ENCODE measurements around the gene MAP1LC3C. TPM values are rescaled to one million over a fixed set of nuclear protein-coding genes. Genes with fewer than 3 reads are reported as not detected.
A peak's percentile ranks its signal among the peaks of the same experiment; 100 is the strongest.
"Not testable (repeated sequence)": the region's sequence is repeated elsewhere in the genome, so short reads cannot be mapped to it uniquely, and the experiment has no call there.

Gene MAP1LC3C
- total RNA-seq, 1 donor from 2014 or later = not detected

DNA sequence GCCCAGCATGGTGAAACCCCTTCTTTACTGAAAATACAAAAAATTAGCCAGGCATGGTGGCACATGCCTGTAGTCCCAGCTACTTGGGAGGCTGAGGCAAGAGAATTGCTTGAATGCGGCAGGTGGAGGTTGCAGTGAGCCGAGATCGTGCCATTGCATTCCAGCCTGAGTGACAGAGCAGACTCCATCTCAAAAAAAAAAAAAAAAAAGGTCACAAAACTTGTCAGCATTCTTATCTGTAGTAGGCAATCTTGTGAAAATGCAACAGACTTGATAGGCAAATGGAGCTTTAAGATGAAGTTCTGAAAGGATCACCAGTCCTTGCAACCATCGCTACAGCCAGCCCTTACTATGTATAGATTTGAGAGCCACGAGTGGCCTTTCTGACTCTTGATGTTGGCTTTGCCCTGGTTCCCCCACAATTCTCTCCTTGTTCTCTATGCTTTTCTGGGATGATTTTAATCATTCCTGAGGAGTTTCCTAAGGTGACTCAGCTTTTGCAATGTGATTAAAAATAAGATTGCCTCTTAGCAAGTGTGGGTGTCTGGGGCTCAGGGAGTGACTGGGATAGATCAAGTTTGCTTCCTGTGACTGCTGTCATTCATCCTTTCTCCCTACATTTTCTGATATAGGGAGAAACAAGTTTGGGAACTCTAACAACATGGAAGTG is 7.1 kb upstream of the MAP1LC3C start:
- no peak overlapping the region for H3K4me3 Mint-ChIP-seq
- H3K9me3 Mint-ChIP-seq = no peaks in the 10 kb centered on the region
- H3K27me3 Mint-ChIP-seq = no peaks in the 10 kb centered on the region
- no peak for DNase-seq
- no peaks in the 10 kb centered on the region for H3K4me1 Mint-ChIP-seq
- intact Hi-C loops (cut with micrococcal nuclease) = no loop called here
- no peak overlapping the region for H3K27ac Mint-ChIP-seq
- H3K36me3 Mint-ChIP-seq (ENCODE audit: low read depth) = no peaks in the 10 kb centered on the region

DNA sequence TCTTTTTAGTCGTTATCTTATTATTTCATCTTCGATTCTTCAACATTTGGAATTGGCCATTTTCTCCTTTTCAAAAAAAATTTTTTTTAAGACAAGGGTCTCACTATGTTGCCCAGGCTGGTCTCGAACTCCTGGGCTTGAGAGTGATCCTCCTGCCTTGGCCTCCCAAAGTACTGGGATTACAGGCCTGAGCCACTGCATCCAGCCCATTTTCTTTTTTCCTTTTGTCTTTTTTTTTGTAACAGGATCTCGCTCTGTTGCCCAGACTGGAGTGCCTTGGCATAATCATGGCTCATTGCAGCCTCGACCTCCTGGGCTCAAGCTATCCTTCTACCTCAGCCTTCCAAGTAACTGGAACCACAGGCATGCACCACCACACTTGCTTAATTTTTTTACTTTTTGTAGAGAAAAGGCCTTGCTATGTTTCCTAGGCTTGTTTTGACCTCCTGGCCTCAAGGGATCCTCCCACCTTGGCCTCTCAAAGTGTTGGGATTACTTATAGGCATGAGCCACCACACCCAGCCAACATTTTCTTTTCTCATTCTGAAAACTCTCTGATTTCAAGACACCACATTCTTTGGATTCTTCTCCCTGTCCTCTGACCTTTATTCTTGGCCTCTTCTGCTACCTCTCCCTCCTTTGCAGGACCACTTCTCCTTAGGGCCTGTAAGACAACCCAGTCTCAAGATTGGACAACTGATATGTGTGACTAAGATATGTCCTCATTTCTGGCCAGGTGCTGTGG is 6.0 kb upstream of the MAP1LC3C start:
- Mint-ChIP-seq H3K27me3 (no peaks in the 10 kb centered on the region), H3K4me1 (no peaks in the 10 kb centered on the region), H3K4me3 (no peak overlapping the region), H3K9me3 (no peaks in the 10 kb centered on the region), H3K27ac (no peak overlapping the region), H3K36me3 (ENCODE audit: low read depth) (no peaks in the 10 kb centered on the region)
- DNase-seq = no peak
- intact Hi-C loops (cut with micrococcal nuclease) = no loop called here

DNA sequence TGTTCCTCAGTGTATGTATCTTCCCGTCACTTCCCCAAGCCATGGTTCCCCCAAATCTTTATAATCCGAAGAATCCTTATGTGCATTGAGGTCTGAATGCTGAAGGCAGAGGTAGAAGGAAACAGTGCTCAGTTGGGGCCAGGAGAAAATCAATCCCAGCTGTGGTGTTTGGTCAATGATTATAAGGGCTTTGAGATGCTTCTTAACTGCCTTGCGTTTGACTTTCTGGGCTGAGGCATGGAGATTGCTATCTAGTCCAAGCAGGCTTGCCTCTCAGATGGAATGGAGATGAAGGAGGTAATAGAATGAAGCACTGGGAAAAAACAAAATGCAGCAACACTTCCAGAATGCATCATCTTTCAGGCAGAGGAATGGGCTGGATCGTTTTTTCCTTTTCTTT is 3.6 kb upstream of the MAP1LC3C start:
- no peak overlapping the region for H3K4me3 Mint-ChIP-seq
- H3K4me1 Mint-ChIP-seq = peaks cover 6% of the 10 kb centered on the region
- no peak overlapping the region for H3K27ac Mint-ChIP-seq
- intact Hi-C loops (cut with micrococcal nuclease) = no loop called here
- H3K27me3 Mint-ChIP-seq = no peaks in the 10 kb centered on the region
- no peak for DNase-seq
- no peaks in the 10 kb centered on the region for H3K36me3 Mint-ChIP-seq (ENCODE audit: low read depth)
- no peaks in the 10 kb centered on the region for H3K9me3 Mint-ChIP-seq

DNA sequence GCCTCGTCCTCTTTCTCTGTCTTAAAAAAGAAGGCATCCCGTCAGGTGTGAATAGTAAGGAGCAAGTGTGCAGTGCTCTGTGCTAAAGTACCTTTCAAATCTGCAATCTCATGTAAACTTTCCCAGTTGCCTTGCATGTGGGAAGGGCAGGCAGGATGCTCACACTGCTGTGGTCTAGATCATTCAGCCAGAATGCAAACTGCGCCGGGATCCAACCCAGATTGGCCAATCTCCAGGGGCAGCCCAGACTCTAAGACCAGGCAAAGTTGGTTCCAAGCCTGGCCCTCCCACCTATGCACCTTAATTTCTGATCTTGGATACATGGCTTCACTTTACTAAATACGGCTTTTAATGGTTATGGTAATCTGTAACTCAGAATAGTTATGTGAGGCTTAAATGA is 3.2 kb upstream of the MAP1LC3C start:
- no peaks in the 10 kb centered on the region for H3K9me3 Mint-ChIP-seq
- H3K27me3 Mint-ChIP-seq = no peaks in the 10 kb centered on the region
- intact Hi-C loops (cut with micrococcal nuclease) = no loop called here
- H3K27ac Mint-ChIP-seq = no peak overlapping the region
- H3K36me3 Mint-ChIP-seq (ENCODE audit: low read depth) = no peaks in the 10 kb centered on the region
- peaks cover 6% of the 10 kb centered on the region for H3K4me1 Mint-ChIP-seq
- no peak overlapping the region for H3K4me3 Mint-ChIP-seq
- no peak for DNase-seq

DNA sequence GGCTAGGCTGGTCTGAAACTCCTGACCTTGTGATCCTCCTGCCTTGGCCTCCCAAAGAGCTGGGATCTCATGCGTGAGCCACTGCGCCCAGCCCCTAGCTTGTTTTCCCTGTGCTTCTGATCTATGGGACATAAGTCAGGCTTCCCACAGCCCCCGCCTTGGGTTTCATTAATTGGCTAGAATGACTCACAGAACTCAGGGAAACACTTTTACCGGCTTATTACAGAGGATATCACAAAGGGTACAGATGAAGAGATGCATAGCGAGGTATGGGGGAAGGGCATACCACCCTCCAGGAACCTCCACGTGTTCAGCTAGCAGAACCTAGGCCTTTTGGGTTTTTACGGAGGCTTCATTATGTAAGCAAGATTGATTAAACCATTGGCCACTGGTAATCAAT is 1.5 kb upstream of the MAP1LC3C start:
- H3K4me1 Mint-ChIP-seq = peaks cover 6% of the 10 kb centered on the region
- intact Hi-C loops (cut with micrococcal nuclease) = no loop called here
- no peaks in the 10 kb centered on the region for H3K9me3 Mint-ChIP-seq
- H3K27ac Mint-ChIP-seq = no peak overlapping the region
- no peaks in the 10 kb centered on the region for H3K27me3 Mint-ChIP-seq
- H3K4me3 Mint-ChIP-seq = no peak overlapping the region
- DNase-seq = no peak
- no peaks in the 10 kb centered on the region for H3K36me3 Mint-ChIP-seq (ENCODE audit: low read depth)

DNA sequence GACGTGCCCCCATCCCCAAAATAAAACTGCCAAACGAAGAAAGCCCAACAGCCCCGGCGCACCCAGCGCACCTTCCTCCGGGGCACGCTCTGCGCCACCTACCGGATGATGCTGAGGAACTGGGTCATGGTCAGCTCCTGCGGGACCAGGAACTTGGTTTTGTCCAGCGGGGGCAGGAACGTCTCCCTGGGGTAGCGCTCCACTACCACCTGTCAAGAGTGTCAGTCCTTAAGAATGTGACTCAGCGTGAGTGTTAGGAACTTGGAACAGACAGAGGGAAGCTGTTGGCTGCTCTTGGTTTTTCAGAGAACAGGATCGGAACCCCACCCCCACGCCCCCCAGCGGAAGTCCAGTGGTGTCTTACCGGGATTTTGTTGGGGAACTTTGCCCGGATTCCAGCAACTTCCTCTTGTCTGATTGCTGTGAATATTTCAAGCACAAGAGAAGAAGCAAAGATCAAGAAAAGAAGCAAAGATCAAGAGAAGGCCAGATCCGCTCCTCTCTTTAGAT is 431 bp downstream of the MAP1LC3C start:
- no peaks in the 10 kb centered on the region for H3K9me3 Mint-ChIP-seq
- no peaks in the 10 kb centered on the region for H3K27me3 Mint-ChIP-seq
- H3K36me3 Mint-ChIP-seq (ENCODE audit: low read depth) = no peaks in the 10 kb centered on the region
- H3K4me1 Mint-ChIP-seq = peaks cover 6% of the 10 kb centered on the region
- no peak overlapping the region for H3K27ac Mint-ChIP-seq
- H3K4me3 Mint-ChIP-seq = peak overlapping the region; percentile 70
- intact Hi-C loops (cut with micrococcal nuclease) = loop anchor here (1.0 to 2.0 kb wide), 4 partner anchors 102 to 467 kb away; no protein-coding TSS in a partner anchor
- peak; percentile 84 for DNase-seq

DNA sequence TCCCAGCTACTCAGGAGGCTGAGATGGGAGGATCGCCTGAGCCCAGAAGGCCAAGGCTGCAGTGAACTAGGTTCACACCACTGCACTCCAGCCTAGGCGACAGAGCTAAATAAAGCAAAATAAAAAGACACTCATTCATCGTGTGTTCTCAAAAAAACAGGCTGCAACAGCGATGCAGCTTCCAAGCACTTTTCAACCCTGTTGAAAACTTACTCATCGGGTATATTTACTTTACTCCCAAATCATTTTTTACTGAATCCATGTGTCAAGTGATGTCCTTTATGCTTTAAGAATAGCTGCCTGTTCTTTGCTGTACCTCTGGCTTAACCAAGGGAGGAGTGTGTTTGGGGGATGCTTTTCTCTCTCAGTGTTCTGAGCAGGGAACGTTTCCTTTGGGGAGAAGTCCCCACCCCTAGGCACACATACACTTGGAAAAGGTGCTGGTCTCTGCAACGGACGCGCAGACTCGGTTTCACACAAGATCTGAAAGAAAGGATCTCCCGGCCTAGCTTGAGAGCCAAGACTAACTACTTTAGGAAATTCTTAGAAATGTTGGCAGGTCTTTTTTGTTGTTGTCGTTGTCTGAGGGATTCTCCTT is 1.4 kb downstream of the MAP1LC3C start:
- Mint-ChIP-seq H3K4me3 (no peak overlapping the region), H3K9me3 (no peaks in the 10 kb centered on the region)
- intact Hi-C loops (cut with micrococcal nuclease) = no loop called here

DNA sequence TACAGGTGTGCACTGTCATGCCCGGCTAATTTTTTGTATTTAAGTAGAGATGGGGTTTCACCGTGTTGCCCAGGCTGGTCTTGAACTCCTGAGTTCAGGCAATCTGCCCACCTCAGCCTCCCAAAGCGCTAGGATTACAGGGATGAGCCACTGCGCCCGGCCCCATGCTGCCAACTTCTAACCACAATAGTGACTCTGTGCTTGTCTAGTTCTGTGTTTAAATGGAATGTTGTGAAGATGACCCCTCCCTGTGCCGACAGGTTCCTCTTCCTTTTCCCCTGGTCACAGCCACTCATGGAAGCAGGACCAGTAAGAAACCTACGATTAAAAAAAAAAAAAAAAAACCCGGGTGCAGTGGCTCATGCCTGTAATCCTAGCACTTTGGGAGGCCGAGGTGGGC is 4.7 kb downstream of the MAP1LC3C start:
- intact Hi-C loops (cut with micrococcal nuclease) = no loop called here
- no peak for DNase-seq
- Mint-ChIP-seq H3K27ac (no peak overlapping the region), H3K4me1 (peaks cover 6% of the 10 kb centered on the region), H3K27me3 (peaks cover 1% of the 10 kb centered on the region), H3K9me3 (no peaks in the 10 kb centered on the region), H3K36me3 (ENCODE audit: low read depth) (no peaks in the 10 kb centered on the region), H3K4me3 (no peak overlapping the region)

More for the DNA sequence above, 1.4 kb downstream of the MAP1LC3C start:
- no peaks in the 10 kb centered on the region for H3K36me3 Mint-ChIP-seq (ENCODE audit: low read depth)
- DNase-seq = no peak
- H3K27ac Mint-ChIP-seq = no peak overlapping the region
- peaks cover 6% of the 10 kb centered on the region for H3K4me1 Mint-ChIP-seq
- H3K27me3 Mint-ChIP-seq = no peaks in the 10 kb centered on the region

DNA sequence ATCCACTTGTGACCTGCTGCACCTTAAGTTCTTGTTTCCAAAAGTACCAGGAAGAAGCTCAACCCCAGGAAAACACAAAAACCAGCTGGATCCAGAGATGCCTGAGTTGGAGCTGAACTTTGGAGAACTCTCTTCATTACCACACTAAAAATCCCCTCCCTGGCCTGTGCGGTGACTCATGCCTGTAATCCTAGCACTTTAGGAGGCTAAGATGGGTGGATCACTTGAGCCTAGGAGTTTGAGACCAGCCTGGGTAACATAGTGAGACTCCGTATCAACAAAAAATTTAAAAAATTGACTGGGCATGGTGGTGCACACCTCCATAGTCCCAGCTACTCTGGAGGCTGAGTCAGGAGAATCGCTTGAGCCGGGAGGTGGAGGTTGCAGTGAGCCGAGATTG is 6.2 kb downstream of the MAP1LC3C start:
- no peak for DNase-seq
- Mint-ChIP-seq H3K9me3 (no peaks in the 10 kb centered on the region), H3K4me1 (no peaks in the 10 kb centered on the region), H3K27me3 (peaks cover 1% of the 10 kb centered on the region), H3K27ac (no peak overlapping the region), H3K36me3 (ENCODE audit: low read depth) (no peaks in the 10 kb centered on the region), H3K4me3 (no peak overlapping the region)
- intact Hi-C loops (cut with micrococcal nuclease) = no loop called here

DNA sequence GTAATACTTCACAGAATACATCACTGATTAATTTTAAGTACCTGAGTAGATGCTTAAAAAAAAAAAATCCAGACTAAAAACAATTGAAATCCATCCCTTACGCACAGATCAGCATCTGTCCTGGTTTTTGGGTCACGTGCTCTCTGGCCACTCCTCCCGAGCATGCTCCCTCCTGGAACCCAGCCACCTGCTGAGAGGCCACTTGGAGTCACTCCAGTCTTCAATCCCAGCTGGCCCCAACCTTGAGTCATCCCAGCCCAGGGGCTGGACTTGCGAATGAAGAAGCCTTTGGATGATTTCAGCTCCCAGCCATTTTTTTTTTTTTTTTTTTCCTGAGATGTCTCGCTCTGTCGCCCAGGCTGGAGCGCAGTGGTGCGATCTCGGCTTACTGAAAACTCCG is 8.9 kb downstream of the MAP1LC3C start:
- no peak for DNase-seq
- H3K36me3 Mint-ChIP-seq (ENCODE audit: low read depth) = no peaks in the 10 kb centered on the region
- H3K9me3 Mint-ChIP-seq = no peaks in the 10 kb centered on the region
- no peak overlapping the region for H3K27ac Mint-ChIP-seq
- no peak overlapping the region for H3K4me3 Mint-ChIP-seq
- peaks cover 1% of the 10 kb centered on the region for H3K27me3 Mint-ChIP-seq
- intact Hi-C loops (cut with micrococcal nuclease) = no loop called here
- no peaks in the 10 kb centered on the region for H3K4me1 Mint-ChIP-seq

DNA sequence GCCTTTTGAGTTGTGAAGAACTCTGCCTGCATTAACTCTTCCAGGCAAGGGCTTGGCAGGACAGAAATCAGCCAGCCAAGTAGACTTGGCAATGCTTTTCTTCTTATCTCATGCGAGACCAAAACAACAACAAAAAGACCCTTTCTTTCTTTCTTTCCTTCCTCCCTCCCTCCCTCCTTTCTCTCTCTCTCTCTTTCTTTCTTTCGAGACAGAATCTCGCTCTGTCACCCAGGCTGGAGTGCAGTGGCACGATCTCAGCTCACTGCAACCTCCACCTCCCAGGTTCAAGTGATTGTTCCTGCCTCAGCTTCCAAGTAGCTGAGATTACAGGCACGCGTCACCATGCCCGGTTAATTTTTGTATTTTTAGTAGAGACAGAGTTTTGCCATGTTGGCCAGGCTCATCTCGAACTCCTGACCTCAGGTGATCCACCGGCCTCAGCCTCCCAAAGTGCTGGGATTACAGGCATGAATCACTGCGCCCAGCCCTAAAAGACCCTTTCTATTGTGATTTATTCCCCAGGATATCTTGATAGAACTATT is 10.4 kb downstream of the MAP1LC3C start:
- H3K36me3 Mint-ChIP-seq (ENCODE audit: low read depth); H3K9me3 Mint-ChIP-seq; H3K27ac Mint-ChIP-seq; intact Hi-C loops (cut with micrococcal nuclease); H3K4me3 Mint-ChIP-seq; H3K4me1 Mint-ChIP-seq; H3K27me3 Mint-ChIP-seq; DNase-seq: not testable (repeated sequence)

DNA sequence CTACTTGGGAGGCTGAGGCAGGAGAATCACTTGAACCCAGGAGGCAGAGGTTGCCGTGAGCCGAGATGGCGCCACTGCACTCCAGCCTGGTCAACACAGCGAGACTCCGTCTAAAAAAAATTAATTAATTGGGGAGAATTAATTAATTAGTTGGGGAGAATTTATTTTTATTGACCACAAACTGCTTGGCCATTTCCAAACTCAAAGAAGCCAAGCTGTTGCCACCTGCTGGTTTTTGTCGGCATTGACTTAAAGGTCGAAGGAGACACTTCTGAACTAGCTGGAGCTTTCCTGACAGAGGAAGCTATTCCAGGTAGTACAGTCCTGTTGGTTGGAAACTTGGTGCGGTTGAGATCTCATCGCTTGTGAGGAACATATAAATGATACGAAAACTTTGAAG is 13.1 kb downstream of the MAP1LC3C start:
- Mint-ChIP-seq H3K27ac (no peak overlapping the region), H3K9me3 (no peaks in the 10 kb centered on the region), H3K27me3 (no peaks in the 10 kb centered on the region), H3K36me3 (ENCODE audit: low read depth) (no peaks in the 10 kb centered on the region), H3K4me3 (no peak overlapping the region), H3K4me1 (no peaks in the 10 kb centered on the region)
- DNase-seq = peak; percentile 61
- intact Hi-C loops (cut with micrococcal nuclease) = loop anchor here (1.0 kb wide), 1 partner anchor 454 kb away; no protein-coding TSS in a partner anchor

DNA sequence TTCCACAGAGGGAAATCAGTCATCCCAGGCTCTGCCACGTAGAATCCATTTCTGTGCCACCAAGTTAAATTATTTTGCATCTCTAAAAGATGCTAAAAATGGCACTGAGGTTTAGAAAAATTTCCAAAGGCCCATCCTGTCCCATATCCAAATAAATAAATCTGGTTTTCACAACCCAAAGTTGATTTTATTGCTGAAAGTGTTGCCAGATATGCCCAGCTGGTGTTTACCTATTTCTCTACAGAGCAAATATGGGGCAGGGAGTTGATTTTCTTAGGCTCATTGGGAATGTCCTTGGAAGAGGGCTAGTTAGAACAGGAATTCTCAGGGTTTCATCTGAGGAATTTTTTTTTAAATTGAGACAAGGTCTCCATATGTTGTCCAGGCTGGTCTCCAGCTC is 19.0 kb downstream of the MAP1LC3C start:
- H3K4me3 Mint-ChIP-seq = no peak overlapping the region
- no peak overlapping the region for H3K27ac Mint-ChIP-seq
- no peaks in the 10 kb centered on the region for H3K9me3 Mint-ChIP-seq
- no peaks in the 10 kb centered on the region for H3K4me1 Mint-ChIP-seq
- peaks cover 2% of the 10 kb centered on the region for H3K27me3 Mint-ChIP-seq
- H3K36me3 Mint-ChIP-seq (ENCODE audit: low read depth) = no peaks in the 10 kb centered on the region
- DNase-seq = no peak
- intact Hi-C loops (cut with micrococcal nuclease) = no loop called here

DNA sequence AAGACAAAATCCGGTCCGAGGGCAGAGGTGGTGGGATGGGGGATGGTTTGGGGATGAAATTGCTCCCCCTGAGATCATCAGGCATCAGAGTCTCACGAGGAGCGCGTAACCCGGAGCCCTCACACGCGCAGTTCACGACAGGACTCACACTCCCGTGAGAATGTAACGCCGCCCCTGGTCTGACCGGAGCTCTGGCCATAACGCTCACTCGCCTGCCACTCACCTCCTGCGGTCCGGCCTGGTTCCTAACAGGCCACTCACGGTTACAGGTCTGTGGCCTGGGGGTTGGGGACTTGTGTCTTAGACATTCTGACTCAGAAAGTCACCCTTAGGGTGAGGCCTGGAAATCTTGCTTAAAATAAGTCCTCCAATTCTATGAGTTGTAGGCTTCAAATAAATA is 19.8 kb downstream of the MAP1LC3C start:
- intact Hi-C loops (cut with micrococcal nuclease) = no loop called here
- Mint-ChIP-seq H3K9me3 (no peaks in the 10 kb centered on the region), H3K27me3 (peaks cover 2% of the 10 kb centered on the region), H3K4me3 (no peak overlapping the region), H3K4me1 (no peaks in the 10 kb centered on the region), H3K27ac (no peak overlapping the region), H3K36me3 (ENCODE audit: low read depth) (no peaks in the 10 kb centered on the region)
- no peak for DNase-seq

Data from activated CD4-positive, alpha-beta T cell treated with anti-CD3 and anti-CD28 coated beads, Interleukin-2, amount 10 ng/mL, durations not matched to agents 24 days and 14 days (primary cell).